Stromal cell of bone marrow (primary cell): ENCODE data around the gene PBXIP1.
"Not testable (repeated sequence)": the region's sequence is repeated elsewhere in the genome, so short reads cannot be mapped to it uniquely, and the experiment has no call there.

ENCODE experiments used
- DNase-seq: peaks from one replicate; pipeline ENCODE4 v3.0.0-alpha.2; 2012; ENCODE audit warnings: low read depth

Gene PBXIP1

GRCh38 chr1:154994591-154994990, 38.7 kb upstream of the PBXIP1 start:
- no peak for DNase-seq

DNA sequence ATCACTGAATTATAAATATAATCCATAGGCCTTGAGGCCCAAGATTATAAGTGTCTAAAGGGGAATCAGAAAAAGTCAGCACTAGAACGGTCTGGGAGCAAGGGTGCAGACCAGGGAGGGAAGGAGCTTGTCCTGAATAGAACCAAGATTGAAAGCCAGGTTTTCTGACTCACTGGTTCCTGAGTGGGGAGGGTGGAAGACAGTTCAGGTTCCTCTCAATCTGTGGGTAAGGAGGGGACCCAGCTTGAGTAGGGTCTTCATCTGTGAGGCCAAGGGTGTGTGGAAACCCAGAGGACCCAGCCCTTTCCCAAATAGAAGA, 38.3 kb upstream of the PBXIP1 start:
- DNase-seq = no peak

DNA sequence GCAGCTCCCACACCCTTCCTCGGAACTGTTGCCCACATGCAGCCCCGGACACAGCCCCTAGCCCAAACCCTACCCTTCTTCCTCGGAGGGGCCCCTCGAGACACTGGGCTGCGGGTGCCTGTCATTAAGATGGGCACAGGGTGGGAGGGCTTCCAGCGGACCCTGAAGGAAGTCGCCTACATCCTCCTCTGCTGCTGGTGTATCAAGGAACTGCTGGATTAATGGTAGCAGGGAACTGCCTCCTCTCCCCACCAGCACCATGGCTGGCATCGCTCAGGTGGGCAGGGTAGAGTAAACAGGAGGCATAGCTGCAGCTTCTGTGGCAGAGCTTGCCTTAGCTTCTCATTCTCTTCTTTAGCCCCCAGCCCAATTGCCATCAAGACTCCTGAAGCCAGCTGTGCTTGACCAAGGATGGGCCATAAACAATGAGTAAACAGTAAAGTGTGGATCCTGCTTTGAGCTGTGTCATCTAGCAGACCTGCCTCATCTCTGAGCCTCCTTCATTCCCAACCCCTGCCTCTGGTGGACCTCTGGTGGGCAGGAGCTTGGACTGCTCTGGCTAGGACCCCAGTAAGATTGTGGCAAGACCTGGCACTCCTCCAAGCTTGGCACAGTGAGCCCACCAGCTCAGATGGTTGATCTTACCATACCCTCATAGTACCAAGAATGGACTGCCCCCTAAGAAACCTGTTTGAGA, 37.8 kb upstream of the PBXIP1 start, which contains the start of gene LENEP:
Gene LENEP (plus strand): TSS at position 15 of the 697 bp plus-strand sequence. CDS start 22 bp downstream, at position 37.
- no peak for DNase-seq

GRCh38 chr1:154992721-154993571, 37.0 kb upstream of the PBXIP1 start:
- no peak for DNase-seq

DNA sequence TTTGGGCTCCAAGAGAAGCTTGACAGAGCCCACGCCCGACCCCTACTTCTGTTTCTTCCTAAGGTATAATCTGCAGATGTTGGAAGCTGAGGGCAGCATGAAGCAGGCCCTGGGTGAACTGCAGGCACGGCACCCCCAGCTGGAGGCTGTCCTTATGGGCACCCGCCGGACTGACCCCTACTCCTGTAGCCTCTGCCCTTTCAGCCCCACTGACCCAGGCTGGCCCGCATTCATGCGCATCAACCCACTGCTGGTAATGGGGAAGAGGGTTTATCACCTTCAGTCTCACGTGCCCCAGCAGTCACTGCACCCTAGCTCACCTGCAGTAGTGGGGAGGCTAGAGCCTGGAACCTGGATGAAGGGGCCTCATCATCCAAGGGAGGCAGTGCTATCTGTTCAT, 34.4 kb upstream of the PBXIP1 start:
- no peak for DNase-seq

DNA sequence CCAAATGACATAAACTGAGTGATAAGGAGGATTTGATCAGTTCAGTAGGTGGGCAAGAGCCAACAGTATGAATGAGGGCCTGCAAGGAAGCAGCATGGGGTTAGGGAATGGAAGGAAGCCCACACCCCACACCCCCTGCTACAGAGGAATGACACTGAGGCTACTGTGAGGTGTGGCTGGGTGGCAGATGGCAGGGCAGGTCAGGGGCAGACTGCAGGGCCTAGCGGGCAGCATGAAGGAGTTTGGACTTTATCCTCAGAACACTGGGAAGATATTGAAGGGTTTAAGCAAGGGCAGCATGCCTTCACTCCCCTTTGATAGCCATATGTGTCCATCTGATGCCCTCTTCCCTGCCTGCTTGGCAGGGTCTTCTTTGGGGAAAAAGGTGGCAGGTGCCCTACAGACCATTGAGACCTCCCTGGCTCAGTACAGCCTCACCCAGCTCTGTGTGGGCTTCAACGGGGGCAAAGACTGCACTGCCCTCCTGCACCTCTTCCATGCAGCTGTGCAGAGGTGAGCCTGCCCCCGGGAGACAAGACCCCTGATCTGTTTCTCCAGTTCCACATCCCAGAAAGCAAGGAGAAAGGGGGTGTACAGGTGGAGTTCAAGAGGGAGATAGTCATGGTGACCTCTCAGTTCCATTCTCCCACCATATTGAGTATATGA, 33.4 kb upstream of the PBXIP1 start:
- no peak for DNase-seq

DNA sequence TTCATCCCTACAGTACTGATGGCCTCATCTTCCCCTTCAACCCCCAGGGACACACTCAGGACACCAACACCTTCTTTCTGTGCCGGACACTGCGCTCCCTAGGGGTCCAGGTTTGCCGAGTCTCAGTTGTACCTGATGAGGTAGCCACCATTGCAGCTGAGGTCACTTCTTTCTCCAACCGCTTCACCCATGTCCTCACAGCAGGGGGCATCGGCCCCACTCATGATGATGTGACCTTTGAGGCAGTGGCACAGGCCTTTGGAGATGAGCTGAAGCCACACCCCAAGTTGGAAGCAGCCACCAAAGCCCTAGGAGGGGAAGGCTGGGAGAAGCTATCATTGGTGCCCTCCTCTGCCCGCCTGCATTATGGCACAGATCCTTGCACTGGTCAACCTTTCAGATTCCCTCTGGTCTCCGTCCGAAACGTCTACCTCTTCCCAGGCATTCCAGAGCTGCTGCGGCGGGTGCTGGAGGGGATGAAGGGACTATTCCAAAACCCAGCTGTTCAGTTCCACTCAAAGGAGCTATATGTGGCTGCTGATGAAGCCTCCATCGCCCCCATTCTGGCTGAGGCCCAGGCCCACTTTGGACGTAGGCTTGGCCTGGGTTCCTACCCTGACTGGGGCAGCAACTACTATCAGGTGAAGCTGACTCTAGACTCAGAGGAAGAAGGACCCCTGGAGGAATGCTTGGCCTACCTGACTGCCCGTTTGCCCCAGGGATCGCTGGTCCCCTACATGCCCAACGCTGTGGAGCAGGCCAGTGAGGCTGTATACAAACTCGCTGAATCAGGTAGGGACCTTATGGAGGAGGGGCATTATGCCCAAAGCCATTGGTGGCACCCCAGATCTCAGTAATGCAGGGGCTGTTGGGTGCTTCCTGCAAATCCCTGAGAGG, 32.4 kb upstream of the PBXIP1 start:
- DNase-seq = no peak

GRCh38 chr1:154987326-154987725, 31.4 kb upstream of the PBXIP1 start:
- DNase-seq = no peak

GRCh38 chr1:154986736-154987135, 30.8 kb upstream of the PBXIP1 start:
- not testable (repeated sequence) for DNase-seq

- no peak for DNase-seq
Measured at GRCh38 chr1:154983776-154984466, 28.0 kb upstream of the PBXIP1 start.

- DNase-seq = peak; percentile 100
Measured at GRCh38 chr1:154982897-154983648, 27.2 kb upstream of the PBXIP1 start, which contains the start of gene FLAD1. Gene FLAD1 (plus strand): TSS chr1:154983344. CDS start chr1:154983695, 351 bp downstream.

DNA sequence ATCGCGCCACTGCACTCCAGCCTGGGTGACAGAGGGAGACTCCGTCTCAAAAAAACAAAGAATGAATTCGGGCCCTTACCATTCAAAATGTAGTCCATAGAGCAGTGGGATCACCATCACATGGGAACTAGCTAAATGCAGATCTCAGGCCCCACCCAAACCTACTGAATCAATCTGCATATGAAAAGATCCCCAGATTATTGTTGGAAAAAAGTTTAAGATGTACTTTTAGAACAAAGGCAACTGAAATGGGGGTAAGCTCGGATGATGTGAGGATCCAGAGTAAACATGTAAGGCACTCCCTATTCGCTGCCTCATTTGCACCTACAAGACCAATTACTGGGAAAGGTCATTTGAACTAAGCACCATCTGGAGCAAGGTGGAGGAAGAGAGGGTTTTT, 26.4 kb upstream of the PBXIP1 start:
- DNase-seq = no peak

- no peak for DNase-seq
Measured at GRCh38 chr1:154978360-154978759, 22.5 kb upstream of the PBXIP1 start.

- not testable (repeated sequence) for DNase-seq
Measured at GRCh38 chr1:154977762-154978161, 21.9 kb upstream of the PBXIP1 start.

- peak; percentile 52 for DNase-seq
Measured at GRCh38 chr1:154975409-154976059, 19.6 kb upstream of the PBXIP1 start.

- peak; percentile 90 for DNase-seq
Measured at GRCh38 chr1:154974808-154975408, 19.0 kb upstream of the PBXIP1 start.

GRCh38 chr1:154974102-154974807, 18.4 kb upstream of the PBXIP1 start, which contains the start of gene CKS1B:
Gene CKS1B (plus strand): TSS chr1:154974681. CDS start chr1:154974746, 65 bp downstream.
- peak; percentile 100 for DNase-seq

DNA sequence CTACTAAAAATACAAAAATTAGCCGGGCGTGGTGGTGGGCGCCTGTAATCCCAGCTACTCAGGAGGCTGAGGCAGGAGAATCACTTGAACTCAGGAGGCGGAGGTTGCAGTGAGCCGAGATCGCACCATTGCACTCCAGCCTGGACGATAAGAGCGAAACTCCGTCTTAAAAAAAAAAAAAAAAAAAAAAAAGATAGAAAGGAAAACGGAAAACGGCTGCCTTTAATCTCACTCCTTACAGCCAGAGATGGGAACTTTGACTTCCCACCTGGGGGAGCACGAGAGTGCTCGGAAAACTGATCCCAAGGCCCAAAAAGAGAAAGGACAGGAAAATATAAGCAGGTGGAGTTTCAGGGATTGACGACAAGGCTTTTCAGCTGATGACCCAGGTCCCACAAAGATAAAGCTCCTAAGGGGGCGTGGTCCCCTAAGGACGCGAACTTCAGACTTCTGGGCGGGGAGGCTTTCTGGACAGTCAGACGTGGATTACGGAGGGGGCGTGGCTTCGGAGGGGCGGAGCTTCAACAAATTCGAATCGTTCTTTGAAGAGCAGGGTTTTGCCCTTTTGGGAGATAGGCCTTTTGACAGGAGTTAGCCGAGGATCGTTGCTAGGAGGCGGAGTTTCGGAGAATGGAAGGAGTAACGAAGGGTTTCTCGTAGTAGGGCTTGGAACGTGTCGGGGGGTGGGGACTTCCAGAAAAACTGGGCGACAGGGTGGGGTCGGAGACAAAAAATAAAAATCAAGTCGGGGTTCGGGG, 17.6 kb upstream of the PBXIP1 start:
- peak; percentile 93 for DNase-seq
